OCI-LY3 (cell line): ENCODE data around the gene XYLT2.
A peak's percentile ranks its signal among the peaks of the same experiment; 100 is the strongest.

Experiments
- H2AFZ ChIP-seq: fragments of 200-600, 300-600 bp; shearing (Covaris generic); 2 replicates; pipeline ENCODE4 v1.6.0; 2014; ENCODE audit warnings: antibody characterized with exemption, low read depth, low read length
- H3K27ac ChIP-seq: fragments of 200-600, 300-600 bp; sonication (generic); 2 replicates; pipeline ENCODE4 v1.5.1; 2014; ENCODE audit warnings: mild to moderate bottlenecking, low read length, moderate library complexity, mixed read lengths
- H3K27me3 ChIP-seq: fragments of 200-600, 300-600 bp; sonication (generic); 2 replicates; pipeline ENCODE4 v1.6.1; 2014; ENCODE audit warnings: low read depth, low read length, mixed read lengths
- H3K36me3 ChIP-seq: fragments of 200-600, 300-600 bp; sonication (generic); replicated peaks from 2 replicates; pipeline ENCODE3; 2014; ENCODE audit warnings: low read depth, low read length, mixed read lengths
- H3K4me1 ChIP-seq: fragments of 300-600, 200-600 bp; sonication (generic); 2 replicates; pipeline ENCODE4 v1.6.1; 2014; ENCODE audit warnings: low read length, mixed read lengths
- H3K4me2 ChIP-seq: fragments of 200-600, 300-600 bp; sonication (generic); 2 replicates; pipeline ENCODE4 v1.6.1; 2014; ENCODE audit warnings: low read length, mixed read lengths
- H3K4me3 ChIP-seq: fragments of 300-600, 200-600 bp; sonication (generic); 2 replicates; pipeline ENCODE4 v1.5.1; 2014; ENCODE audit warnings: antibody characterized with exemption, mild to moderate bottlenecking, low read length, moderate library complexity
- H3K79me2 ChIP-seq: fragments of 300-600, 200-600 bp; shearing (Covaris generic); 2 replicates; pipeline ENCODE4 v1.6.1; 2014; ENCODE audit warnings: mild to moderate bottlenecking, low read length, mixed read lengths
- H3K9ac ChIP-seq: fragments of 300-600, 200-600 bp; shearing (Covaris generic); 2 replicates; pipeline ENCODE4 v1.6.0; 2014; ENCODE audit warnings: mild to moderate bottlenecking, low read length, moderate library complexity
- H3K9me3 ChIP-seq: fragments of 200-600, 300-600 bp; shearing (Covaris generic); 2 replicates; pipeline ENCODE4 v1.6.1; 2014; ENCODE audit warnings: low read length, mixed read lengths; ENCODE audit not compliant: insufficient read depth
- H4K20me1 ChIP-seq: fragments of 200-600, 300-600 bp; sonication (generic); 2 replicates; pipeline ENCODE4 v1.6.1; 2016; ENCODE audit warnings: low read length, mixed read lengths; ENCODE audit not compliant: insufficient read depth
- EZH2phosphoT487 ChIP-seq: fragments of 200-600 bp; shearing (Covaris generic); IDR thresholded peaks from 2 replicates; pipeline ENCODE4 v1.6.1; 2018; ENCODE audit warnings: antibody characterized with exemption, mixed run types, low read depth
- TF ChIP-seq, protein P1 (sequence below): fragments of 200-600, 300-600 bp; sonication (generic); IDR thresholded peaks from 2 replicates; pipeline ENCODE4 v1.5.1; 2014; ENCODE audit warnings: antibody characterized with exemption, low read length, low read depth

XYLT2 gene

DNA sequence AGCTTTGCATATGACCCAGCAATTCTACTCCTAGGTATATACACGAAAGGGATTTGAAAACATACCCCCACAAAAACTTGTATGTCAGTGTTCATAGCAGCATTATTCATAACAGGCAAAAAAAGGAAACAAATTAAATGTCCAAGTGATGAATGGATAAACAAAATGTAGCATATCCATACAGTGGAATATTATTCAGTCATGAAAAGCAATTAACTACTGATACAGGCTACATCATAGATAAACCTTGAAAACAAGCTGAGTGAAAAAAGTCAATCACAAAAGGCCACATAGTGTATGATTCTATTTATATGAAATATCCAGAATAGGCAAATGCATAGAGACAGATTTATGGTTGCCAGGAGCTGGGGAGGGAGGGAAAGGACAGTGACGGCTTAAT, 27.8 kb downstream of the XYLT2 start:
- H3K36me3 ChIP-seq = peaks cover 39% of the 10 kb centered on the region
- 0 out of 2 replicates have a peak, but pooled peaks cover 4% of the 10 kb centered on the region for H4K20me1 ChIP-seq
- peak overlapping the region; percentile 83 for H3K4me2 ChIP-seq
- peak overlapping the region; percentile 86 for H3K4me3 ChIP-seq
- H3K79me2 ChIP-seq = peaks cover 30% of the 10 kb centered on the region
- H3K27ac ChIP-seq = peak overlapping the region; percentile 77
- H3K9me3 ChIP-seq = no peaks in the 10 kb centered on the region
- H3K27me3 ChIP-seq = no peaks in the 10 kb centered on the region
- 0 out of 2 replicates have a peak overlapping the region, but pooled peaks have one; percentile 90 for H2AFZ ChIP-seq
- peaks cover 15% of the 10 kb centered on the region for H3K4me1 ChIP-seq
- no peak for TF ChIP-seq EZH2phosphoT487
- TF ChIP-seq, protein P1, sequence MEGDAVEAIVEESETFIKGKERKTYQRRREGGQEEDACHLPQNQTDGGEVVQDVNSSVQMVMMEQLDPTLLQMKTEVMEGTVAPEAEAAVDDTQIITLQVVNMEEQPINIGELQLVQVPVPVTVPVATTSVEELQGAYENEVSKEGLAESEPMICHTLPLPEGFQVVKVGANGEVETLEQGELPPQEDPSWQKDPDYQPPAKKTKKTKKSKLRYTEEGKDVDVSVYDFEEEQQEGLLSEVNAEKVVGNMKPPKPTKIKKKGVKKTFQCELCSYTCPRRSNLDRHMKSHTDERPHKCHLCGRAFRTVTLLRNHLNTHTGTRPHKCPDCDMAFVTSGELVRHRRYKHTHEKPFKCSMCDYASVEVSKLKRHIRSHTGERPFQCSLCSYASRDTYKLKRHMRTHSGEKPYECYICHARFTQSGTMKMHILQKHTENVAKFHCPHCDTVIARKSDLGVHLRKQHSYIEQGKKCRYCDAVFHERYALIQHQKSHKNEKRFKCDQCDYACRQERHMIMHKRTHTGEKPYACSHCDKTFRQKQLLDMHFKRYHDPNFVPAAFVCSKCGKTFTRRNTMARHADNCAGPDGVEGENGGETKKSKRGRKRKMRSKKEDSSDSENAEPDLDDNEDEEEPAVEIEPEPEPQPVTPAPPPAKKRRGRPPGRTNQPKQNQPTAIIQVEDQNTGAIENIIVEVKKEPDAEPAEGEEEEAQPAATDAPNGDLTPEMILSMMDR = no peak
- peak overlapping the region; percentile 79 for H3K9ac ChIP-seq

DNA sequence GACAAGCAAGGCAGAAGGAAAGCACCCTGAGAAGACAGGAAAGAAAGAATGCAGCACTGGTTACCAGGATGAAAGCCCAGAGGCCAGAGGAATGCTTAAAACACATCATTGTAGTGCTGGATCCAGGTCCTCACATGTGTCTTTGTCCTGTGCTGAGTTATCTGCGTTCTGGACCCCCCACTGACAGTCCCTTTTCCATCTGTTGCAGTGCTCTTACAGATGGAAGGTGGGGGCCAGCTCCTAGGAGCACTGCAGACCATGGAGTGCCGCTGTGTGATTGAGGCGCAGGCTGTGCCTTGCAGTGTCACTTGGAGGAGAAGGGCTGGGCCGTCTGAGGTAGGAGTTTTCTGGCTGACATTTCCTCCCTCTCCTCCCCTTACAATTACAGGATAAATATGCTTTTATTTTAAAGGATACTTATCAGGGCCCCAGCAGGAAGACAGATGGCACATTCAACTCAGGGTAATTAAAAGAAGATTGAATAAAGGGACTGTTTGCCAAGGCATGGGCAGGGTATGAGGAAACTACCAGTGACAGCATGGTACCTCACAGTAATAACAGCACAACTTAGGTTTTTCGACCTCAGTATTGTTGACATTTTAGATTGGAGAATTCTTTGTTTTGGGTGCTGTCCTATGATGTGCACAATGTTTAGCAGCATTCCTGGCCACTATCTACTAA, 30.1 kb downstream of the XYLT2 start:
- Histone ChIP-seq H3K9me3 (no peaks in the 10 kb centered on the region), H3K27me3 (no peaks in the 10 kb centered on the region), H3K9ac (no peak overlapping the region), H4K20me1 (0 out of 2 replicates have a peak, but pooled peaks cover 4% of the 10 kb centered on the region), H3K4me3 (no peak overlapping the region), H3K79me2 (peaks cover 26% of the 10 kb centered on the region), H3K4me2 (no peak overlapping the region), H2AFZ (no peak overlapping the region), H3K4me1 (peaks cover 15% of the 10 kb centered on the region), H3K27ac (no peak overlapping the region), H3K36me3 (peaks cover 40% of the 10 kb centered on the region)
- TF ChIP-seq, protein P1 = no peak
- no peak for TF ChIP-seq EZH2phosphoT487

DNA sequence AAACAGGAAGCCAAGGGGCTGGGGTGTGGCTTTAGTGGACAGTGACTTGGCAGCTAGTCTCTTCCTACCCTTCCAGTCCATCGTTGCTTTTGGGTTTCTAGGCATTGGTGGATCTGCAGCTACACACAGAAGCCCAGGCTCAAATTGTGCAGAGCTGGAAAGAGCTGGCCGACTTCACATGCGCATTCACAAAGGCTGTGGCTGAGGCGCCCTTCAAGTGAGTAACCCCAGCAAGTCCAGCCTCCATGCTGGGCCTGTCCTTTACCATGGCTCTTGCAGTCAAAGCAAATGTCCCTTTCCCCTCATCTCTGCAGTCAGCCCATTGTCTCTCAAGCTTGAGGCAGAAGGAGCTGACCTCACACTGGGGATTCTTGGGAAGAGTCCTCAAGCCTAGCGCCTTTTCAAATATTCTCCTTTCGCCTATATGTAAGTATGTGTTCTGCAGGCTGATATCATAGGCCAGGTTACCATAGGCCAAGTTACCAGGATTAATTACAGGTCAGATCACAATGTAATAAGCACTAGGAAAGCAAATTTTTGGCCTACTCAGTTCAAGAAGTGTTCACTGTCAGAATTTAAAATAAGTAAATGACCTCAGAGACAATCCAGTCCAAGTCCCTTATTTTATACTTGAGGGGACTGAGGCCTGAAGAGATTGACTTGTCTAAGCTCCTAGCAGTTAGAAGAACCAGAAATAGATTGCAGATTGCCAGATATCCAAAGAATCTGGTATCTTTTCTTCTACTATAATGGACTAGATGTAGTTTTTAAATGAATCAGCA, 33.6 kb downstream of the XYLT2 start:
- Histone ChIP-seq H3K4me2 (no peak overlapping the region), H3K27ac (no peak overlapping the region), H3K4me1 (no peaks in the 10 kb centered on the region), H3K4me3 (no peak overlapping the region), H3K9ac (no peak overlapping the region), H3K36me3 (peaks cover 61% of the 10 kb centered on the region), H4K20me1 (no peaks in the 10 kb centered on the region), H3K27me3 (no peaks in the 10 kb centered on the region), H2AFZ (no peak overlapping the region), H3K79me2 (no peaks in the 10 kb centered on the region), H3K9me3 (no peaks in the 10 kb centered on the region)
- TF ChIP-seq, protein P1 = no peak
- no peak for TF ChIP-seq EZH2phosphoT487
